Fibroblast of gingiva (primary cell): ENCODE results near the gene FER.
"Not testable (repeated sequence)": the region's sequence is repeated elsewhere in the genome, so short reads cannot be mapped to it uniquely, and the experiment has no call there.

Experiments used
- DNase-seq: peaks from one replicate; pipeline ENCODE4 v3.0.0-alpha.2; 2011; ENCODE audit warnings: low read depth

FER gene

GRCh38 chr5:108798513-108799265, 51.0 kb downstream of the FER start:
- no peak for DNase-seq

- no peak for DNase-seq
Measured at GRCh38 chr5:108801301-108801700, 53.6 kb downstream of the FER start.

- peak; percentile 77 for DNase-seq
Measured at GRCh38 chr5:108801776-108802175, 54.1 kb downstream of the FER start.

DNA sequence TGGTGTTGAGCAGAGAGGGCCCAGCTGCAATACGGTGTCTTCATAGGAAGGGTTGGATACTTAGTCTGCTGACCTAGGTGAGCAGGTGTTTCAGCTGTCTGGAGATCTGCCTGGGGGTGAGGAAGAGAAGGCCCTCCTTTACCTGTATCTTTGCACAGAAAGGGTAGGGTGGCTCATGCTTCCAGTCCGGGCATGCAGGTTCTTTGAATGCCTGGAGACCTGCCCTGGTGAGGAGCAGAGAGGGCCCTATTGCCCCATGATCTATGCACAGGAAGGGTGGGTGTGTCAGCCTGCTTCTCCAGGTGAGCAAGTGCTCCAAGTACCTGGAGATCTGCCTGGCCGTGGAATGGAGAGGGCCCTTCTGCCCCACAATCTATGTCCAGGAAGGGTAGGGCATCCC, 63.0 kb downstream of the FER start:
- no peak for DNase-seq

- DNase-seq: no peak
Measured at GRCh38 chr5:108813673-108814072, 66.0 kb downstream of the FER start.

DNA sequence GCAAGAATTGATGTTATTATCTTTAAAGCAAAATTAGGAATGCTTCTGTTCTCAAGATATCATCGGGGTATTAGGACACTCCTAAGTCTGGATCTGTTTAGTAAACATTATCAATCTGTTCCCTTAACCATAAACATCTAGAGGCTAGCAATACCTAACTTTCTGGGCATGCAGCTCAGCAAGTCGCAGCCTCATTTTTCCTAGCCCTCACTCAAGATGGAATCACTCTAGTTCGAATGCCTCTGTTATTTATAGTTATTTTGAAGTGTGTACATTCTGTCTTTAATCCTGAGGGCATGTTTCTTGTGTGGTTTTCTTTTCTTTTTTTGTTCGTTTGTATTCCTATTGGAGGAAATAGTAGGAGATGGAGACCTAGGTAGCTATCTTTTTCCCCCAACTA, 66.9 kb downstream of the FER start:
- DNase-seq: no peak

GRCh38 chr5:108818613-108819272, 71.0 kb downstream of the FER start:
- peak; percentile 16 for DNase-seq

GRCh38 chr5:108820983-108821382, 73.3 kb downstream of the FER start:
- DNase-seq: no peak

DNA sequence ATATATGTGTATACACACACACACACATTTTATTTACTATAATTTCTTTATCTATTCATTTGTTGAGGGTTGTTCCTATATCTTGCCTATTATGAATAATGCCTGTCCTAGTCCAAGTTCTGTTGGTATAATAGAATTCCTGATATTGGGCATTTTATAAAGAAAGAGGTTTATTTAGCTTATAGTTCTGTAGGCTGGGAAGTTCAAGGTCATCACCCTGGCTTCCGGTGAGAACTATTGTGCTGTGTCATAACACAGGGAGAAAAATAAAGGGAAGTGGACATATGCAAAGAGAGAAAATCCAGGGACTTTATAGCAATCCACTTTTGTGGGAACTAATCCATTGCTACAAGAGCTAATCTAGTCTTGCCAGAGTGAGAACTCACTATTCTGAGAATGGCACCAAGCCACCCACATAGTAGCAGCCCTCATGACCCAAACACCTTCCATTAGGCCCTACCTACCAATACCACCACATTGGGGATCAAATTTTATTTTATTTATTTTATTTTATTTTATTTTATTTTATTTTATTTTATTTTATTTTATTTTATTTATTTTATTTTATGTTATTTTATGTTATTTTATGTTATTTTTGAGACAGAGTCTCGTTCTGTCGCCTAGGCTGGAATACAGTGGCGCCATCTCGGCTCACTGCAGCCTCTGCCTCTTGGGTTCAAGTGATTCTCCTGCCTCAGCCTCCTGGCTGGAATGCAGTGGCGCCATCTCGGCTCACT, 74.7 kb downstream of the FER start:
- no peak for DNase-seq

DNA sequence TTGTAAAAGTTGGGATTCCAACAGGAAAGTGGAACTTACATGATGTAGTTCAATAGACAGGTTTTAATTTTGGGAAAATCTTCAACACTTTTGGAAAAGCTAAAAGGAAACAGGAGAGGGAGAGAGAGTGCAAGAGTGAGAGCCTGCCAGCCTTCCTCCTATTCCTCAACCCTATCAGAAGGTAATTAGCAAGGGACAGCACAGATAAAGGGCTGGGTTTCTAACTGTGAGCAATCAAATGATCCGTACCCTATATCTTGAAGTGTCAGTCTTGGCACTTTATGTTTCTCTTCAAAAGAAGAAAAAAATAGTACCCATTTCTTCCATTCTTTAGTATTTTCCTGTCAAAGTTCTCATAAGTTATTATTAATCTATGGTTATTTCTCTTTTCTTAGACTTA, 79.4 kb downstream of the FER start:
- DNase-seq: no peak

DNA sequence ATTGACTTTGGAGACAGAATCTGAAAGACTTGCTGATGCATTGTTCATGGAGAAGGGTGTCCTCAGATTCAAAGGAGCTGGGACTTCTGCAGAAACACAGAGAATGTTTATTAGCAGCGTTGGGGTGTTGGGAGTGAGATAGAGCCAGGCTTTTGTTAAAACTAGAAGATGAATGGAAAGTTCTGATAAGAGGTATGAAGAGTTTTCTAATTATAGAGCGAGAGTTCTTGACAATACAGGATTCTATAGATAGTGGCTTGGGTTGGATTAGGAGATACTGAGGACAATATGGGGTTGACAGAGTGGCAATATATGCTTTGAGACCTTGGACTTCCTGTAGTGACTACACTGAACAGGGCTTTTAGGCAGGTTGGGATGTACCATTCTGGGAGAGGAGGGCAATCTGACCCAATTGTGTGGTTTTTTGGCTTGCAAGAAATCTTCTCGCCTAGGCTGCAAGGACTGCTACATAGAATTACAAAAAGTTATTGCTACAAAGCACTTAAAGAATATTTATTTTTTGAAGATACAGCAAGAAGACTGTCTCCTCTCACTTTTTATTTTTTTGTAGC, 83.1 kb downstream of the FER start:
- no peak for DNase-seq

DNA sequence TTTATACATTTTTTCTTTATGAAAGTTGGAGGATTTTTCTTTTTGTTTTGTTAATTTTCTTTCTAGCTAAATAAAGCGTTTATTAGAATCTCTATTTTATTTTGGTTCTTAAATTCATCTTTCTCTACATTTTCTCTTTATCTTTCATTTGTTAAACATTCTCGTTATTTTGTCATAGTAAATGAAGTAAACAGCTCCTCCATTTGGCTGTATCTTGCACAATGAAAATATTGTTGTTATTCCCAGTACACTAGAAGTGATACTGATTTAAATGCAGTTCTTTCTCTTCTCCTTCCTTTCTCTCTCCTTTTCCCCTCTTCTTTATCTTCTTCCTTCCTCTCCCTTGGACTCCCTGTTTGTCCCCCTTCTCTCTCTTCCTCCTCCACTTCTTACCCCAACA, 88.8 kb downstream of the FER start:
- DNase-seq: no peak

DNA sequence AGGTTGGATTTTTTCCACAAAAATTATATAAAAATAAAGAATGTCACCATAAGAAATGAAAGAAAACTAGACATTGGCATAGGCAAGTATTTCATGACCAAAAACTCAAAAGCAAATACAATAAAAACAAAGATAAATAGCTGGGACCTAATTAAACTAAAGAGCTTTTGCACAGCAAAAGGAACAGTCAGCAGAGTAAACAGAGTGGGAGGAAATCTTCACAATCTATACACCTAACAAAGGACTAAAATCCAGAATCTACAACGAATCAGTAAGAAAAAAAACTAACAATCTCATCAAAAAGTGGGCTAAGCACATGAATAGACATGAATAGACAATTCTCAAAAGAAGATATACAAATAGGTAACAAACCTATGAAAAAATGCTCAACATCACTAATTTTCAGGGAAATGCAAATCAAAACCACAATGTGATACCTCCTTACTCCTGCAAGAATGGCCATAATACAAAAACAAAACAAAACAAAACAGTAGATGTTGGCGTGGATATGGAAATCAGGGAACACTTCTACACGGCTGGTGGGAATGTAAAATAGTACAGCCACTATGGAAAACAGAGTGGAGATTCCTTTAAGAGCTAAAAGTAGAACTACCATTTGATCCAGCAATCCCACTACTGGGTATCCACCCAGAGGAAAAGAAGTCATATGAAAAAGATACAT, 94.7 kb downstream of the FER start:
- DNase-seq: not testable (repeated sequence)

GRCh38 chr5:108851129-108851528, 103.4 kb downstream of the FER start:
- DNase-seq: not testable (repeated sequence)

GRCh38 chr5:108857905-108858304, 110.2 kb downstream of the FER start:
- DNase-seq: no peak

GRCh38 chr5:108858959-108859358, 111.3 kb downstream of the FER start:
- DNase-seq: peak; percentile 23

- no peak for DNase-seq
Measured at GRCh38 chr5:108862211-108862610, 114.5 kb downstream of the FER start.

- not testable (repeated sequence) for DNase-seq
Measured at GRCh38 chr5:108866097-108866496, 118.4 kb downstream of the FER start.

- DNase-seq: no peak
Measured at GRCh38 chr5:108867656-108868055, 120.0 kb downstream of the FER start.

DNA sequence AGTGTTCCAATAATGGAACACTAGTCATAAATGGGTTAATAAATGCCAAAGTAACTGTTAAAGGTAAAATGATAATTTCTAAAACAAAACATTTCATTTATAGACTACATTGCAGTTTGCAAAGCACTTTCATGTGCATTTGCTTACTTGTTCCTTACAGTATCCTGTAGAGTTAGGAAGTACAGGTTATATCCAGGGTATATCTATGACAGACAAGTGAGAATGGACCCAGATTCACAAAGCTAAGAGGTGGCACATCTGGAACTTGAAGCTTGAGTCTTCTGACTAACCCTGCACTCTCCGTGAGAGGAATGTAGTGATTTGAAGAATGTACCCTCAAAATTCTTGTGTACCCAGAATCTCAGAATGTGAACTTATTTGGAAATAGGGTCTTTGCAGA, 121.4 kb downstream of the FER start:
- DNase-seq: no peak

- peak; percentile 70 for DNase-seq
Measured at GRCh38 chr5:108876451-108876850, 128.8 kb downstream of the FER start.

- no peak for DNase-seq
Measured at GRCh38 chr5:108878756-108879155, 131.1 kb downstream of the FER start.
